Neural crest cell (in vitro differentiated cells): ENCODE results near the gene SUSD4. TPM values are rescaled to one million over a fixed set of nuclear protein-coding genes. Genes with fewer than 3 reads are reported as not detected.

Experiments
- DNase-seq: peaks from one replicate; pipeline ENCODE4 v3.0.0; 2021; ENCODE audit warnings: low read depth, mixed read lengths, low spot score
- H3K27ac Mint-ChIP-seq: one replicate; pipeline ENCODE4 v1.8.0; 2021; ENCODE audit warnings: mild to moderate bottlenecking, mixed read lengths; ENCODE audit not compliant: unreplicated experiment
- H3K27me3 Mint-ChIP-seq: 2 replicates; pipeline ENCODE4 v1.8.0; 2021; ENCODE audit warnings: low read depth, mild to moderate bottlenecking, mixed read lengths
- H3K36me3 Mint-ChIP-seq: 2 replicates; pipeline ENCODE4 v1.8.0; 2021; ENCODE audit warnings: low read depth, mild to moderate bottlenecking, mixed read lengths
- H3K4me1 Mint-ChIP-seq: 2 replicates; pipeline ENCODE4 v1.8.0; 2021; ENCODE audit warnings: mixed read lengths
- H3K4me3 Mint-ChIP-seq: one replicate; pipeline ENCODE4 v1.8.0; 2021; ENCODE audit warnings: mild to moderate bottlenecking, mixed read lengths
- H3K9me3 Mint-ChIP-seq: 2 replicates; pipeline ENCODE4 v1.8.0; 2021; ENCODE audit warnings: mixed read lengths
- total RNA-seq: library from RNA; stranded (reverse); gene quantifications from 2 replicates; pipeline ENCODE4 v1.2.1, GENCODE V29; 2021
- TF ChIP-seq, protein P1 (sequence below): fragments of 200-600 bp; sonication (generic); conservative IDR thresholded peaks from 2 replicates; pipeline ENCODE4 v1.5.0; 2021; ENCODE audit warnings: antibody characterized with exemption, mild to moderate bottlenecking

The SUSD4 gene
- total RNA-seq, 1 donor from 2014 or later, result 0.56 TPM

DNA sequence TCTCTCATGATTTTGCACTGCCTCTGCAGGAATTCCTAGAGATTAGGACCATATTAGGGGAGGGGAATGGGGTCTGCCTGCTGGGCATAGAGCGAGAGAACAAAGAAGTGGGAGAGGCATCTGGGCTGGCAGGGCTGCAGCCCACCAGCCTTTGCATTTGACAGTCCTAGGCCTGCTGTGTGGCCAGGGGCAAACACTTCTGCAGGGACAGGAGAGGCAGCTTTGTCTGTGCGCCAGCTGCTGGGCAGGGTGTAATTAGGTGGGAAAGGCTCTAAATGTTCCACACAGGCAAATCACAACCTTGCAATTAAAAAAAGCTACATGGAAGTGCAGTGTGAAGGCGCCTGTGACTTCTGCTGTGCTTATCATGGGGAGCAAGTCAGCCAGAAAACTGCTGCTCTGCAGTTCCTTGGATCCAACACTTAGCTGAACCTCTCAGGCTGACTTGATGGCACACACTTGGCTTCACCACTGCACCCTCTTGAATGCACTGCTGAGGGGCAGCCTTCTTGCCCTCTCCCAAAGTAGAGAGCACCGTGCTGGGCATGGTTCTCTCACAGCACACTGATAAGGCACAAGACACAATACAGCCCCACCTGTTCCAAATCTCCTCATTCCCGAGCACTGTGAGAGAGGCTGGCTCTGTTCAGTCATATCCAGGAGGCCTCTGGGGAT is 147.3 kb downstream of the SUSD4 start:
- TF ChIP-seq, protein P1, sequence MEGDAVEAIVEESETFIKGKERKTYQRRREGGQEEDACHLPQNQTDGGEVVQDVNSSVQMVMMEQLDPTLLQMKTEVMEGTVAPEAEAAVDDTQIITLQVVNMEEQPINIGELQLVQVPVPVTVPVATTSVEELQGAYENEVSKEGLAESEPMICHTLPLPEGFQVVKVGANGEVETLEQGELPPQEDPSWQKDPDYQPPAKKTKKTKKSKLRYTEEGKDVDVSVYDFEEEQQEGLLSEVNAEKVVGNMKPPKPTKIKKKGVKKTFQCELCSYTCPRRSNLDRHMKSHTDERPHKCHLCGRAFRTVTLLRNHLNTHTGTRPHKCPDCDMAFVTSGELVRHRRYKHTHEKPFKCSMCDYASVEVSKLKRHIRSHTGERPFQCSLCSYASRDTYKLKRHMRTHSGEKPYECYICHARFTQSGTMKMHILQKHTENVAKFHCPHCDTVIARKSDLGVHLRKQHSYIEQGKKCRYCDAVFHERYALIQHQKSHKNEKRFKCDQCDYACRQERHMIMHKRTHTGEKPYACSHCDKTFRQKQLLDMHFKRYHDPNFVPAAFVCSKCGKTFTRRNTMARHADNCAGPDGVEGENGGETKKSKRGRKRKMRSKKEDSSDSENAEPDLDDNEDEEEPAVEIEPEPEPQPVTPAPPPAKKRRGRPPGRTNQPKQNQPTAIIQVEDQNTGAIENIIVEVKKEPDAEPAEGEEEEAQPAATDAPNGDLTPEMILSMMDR, result no peak
- no peak overlapping the region for H3K27ac Mint-ChIP-seq
- H3K27me3 Mint-ChIP-seq, result no peaks in the 10 kb centered on the region
- no peak for DNase-seq
- H3K4me3 Mint-ChIP-seq, result no peak overlapping the region
- H3K9me3 Mint-ChIP-seq, result peaks cover 4% of the 10 kb centered on the region
- H3K4me1 Mint-ChIP-seq, result no peaks in the 10 kb centered on the region
- H3K36me3 Mint-ChIP-seq, result no peaks in the 10 kb centered on the region

DNA sequence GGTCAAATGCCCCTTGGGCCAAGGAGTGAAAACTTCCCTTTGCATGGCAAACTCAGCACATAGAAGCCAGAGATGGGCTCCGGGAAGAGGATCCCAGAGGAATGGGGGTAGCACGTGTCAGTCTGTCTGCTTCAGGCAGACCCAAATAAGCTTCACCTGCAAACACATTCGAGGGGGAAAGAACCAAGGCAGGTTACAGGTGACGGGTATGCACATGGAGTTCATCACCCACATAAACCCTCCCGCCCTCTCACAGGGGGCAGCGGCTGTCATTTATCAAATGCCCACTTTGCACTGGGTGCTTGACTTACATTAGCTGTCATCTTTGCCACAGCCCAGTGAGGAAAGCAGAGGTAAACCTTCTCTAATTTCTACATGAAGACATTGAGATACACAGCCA is 147.9 kb downstream of the SUSD4 start:
- Mint-ChIP-seq H3K27me3 (no peaks in the 10 kb centered on the region), H3K4me3 (no peak overlapping the region), H3K4me1 (no peaks in the 10 kb centered on the region), H3K9me3 (peaks cover 4% of the 10 kb centered on the region), H3K36me3 (no peaks in the 10 kb centered on the region), H3K27ac (no peak overlapping the region)
- TF ChIP-seq, protein P1, result no peak
- DNase-seq, result no peak

DNA sequence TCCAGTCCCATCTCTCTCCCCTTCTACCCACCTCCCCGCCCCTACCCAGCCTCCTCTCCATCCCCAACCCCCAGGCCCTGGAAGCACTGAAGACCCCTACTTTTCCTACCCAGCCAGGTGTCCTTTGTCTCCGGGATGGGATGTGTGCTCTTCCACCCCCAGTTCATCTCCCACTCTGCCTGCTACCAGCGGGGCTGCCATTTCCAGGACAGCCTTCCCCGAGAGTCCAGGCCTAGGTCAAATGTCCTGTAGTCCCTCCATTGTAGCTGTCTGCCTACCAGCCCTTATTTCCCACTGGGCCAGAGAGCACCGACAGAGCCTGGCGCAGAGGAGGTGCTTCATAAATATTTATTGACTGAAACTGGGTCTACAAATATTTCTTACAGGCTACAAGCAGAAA is 148.9 kb downstream of the SUSD4 start:
- Mint-ChIP-seq H3K27ac (no peak overlapping the region), H3K4me3 (no peak overlapping the region), H3K4me1 (no peaks in the 10 kb centered on the region), H3K27me3 (no peaks in the 10 kb centered on the region), H3K9me3 (peaks cover 4% of the 10 kb centered on the region), H3K36me3 (no peaks in the 10 kb centered on the region)
- TF ChIP-seq, protein P1, result no peak
- no peak for DNase-seq

DNA sequence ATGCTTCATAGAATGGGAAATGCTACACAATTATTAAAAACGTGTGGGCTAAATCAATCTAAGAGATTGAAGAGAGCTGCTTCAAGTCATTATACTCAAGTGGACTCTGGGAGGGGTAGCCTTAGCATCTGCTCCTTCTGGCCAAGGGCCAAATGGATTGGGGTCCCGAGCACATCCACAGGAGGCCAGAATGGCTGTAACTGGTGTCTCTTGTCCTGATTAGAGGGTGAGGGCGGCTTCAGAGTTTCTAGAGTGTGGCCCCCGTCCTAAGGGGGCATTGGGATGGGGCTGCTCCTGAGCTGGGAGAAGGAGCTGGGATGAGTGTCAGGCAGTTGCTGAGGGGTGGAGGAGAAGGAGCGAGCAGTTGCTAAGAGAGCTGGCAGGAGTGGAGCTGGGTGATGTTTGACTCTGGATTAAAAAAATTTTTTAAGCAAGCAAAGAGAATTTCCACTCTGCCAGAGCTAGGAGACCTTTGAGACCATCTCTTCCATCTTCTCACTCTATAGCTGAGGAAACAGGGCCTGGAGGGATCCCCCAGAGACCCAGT is 149.6 kb downstream of the SUSD4 start:
- Mint-ChIP-seq H3K4me3 (no peak overlapping the region), H3K36me3 (no peaks in the 10 kb centered on the region), H3K27me3 (no peaks in the 10 kb centered on the region), H3K27ac (no peak overlapping the region), H3K4me1 (peaks cover 4% of the 10 kb centered on the region), H3K9me3 (peaks cover 4% of the 10 kb centered on the region)
- DNase-seq, result no peak
- TF ChIP-seq, protein P1, result no peak

DNA sequence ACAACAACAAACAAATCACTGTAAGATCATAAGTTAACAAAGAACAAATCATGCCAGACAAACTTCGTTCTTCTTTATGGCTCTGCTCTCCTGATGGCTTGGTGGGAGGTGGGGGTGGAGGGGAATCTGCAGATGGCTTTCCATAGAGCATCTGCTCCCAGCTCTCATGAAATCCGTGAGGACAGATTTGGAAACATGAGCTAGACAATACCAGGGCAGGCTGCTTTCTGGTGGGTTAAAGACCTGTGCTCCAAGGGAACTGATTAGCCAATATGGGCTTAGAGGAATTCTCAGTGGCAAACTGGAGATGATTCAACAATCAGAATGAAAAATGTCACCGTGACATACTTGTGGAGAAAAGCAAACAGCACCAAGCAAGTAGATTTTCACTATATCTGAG is 151.5 kb downstream of the SUSD4 start:
- no peak for DNase-seq
- H3K9me3 Mint-ChIP-seq, result no peaks in the 10 kb centered on the region
- H3K27ac Mint-ChIP-seq, result no peak overlapping the region
- H3K4me3 Mint-ChIP-seq, result no peak overlapping the region
- H3K36me3 Mint-ChIP-seq, result no peaks in the 10 kb centered on the region
- TF ChIP-seq, protein P1, result no peak
- peaks cover 11% of the 10 kb centered on the region for H3K4me1 Mint-ChIP-seq
- H3K27me3 Mint-ChIP-seq, result no peaks in the 10 kb centered on the region
